Parathyroid adenoma (tissue), 2 donors: ENCODE data around the gene TMBIM1.
A peak's percentile ranks its signal among the peaks of the same experiment; 100 is the strongest.

Experiments used
- H2AFZ ChIP-seq: fragments of 300-600 bp; sonication (generic); one replicate; pipeline ENCODE4 v1.7.0; 2017; ENCODE audit warnings: antibody characterized with exemption, mild to moderate bottlenecking
- H3K27ac ChIP-seq: fragments of 300-600 bp; sonication (generic); one replicate; pipeline ENCODE4 v1.7.0; 2017
- H3K27me3 ChIP-seq: fragments of 300-600 bp; sonication (generic); one replicate; pipeline ENCODE4 v1.7.0; 2017; ENCODE audit warnings: low read length; ENCODE audit not compliant: control insufficient read depth, insufficient read depth
- H3K36me3 ChIP-seq: fragments of 300-600 bp; sonication (generic); one replicate; pipeline ENCODE4 v1.7.0; 2017; ENCODE audit warnings: low read length; ENCODE audit not compliant: control insufficient read depth, insufficient read depth
- H3K4me1 ChIP-seq: fragments of 300-600 bp; sonication (generic); one replicate; pipeline ENCODE4 v1.7.0; 2017; ENCODE audit warnings: control low read depth
- H3K4me2 ChIP-seq: fragments of 300-600 bp; sonication (generic); one replicate; pipeline ENCODE4 v1.7.0; 2017; ENCODE audit warnings: low read length
- H3K4me3 ChIP-seq: fragments of 300-600 bp; sonication (generic); one replicate; pipeline ENCODE4 v1.7.0; 2017; ENCODE audit warnings: low read depth, low read length
- H3K79me2 ChIP-seq: fragments of 300-600 bp; sonication (generic); one replicate; pipeline ENCODE4 v1.7.0; 2017; ENCODE audit warnings: control low read depth
- H3K9ac ChIP-seq: fragments of 300-600 bp; sonication (generic); one replicate; pipeline ENCODE4 v1.7.0; 2017; ENCODE audit warnings: mild to moderate bottlenecking
- H3K9me3 ChIP-seq: fragments of 300-600 bp; sonication (generic); one replicate; pipeline ENCODE4 v1.7.0; 2017; ENCODE audit warnings: low read length; ENCODE audit not compliant: control insufficient read depth
- CTCF ChIP-seq: fragments of 300-600 bp; sonication (generic); IDR thresholded peaks from one replicate; pipeline ENCODE4 v1.7.0; 2017; ENCODE audit warnings: antibody characterized with exemption, mild to moderate bottlenecking
- donor health status: primary hyperparathyroidism.

Gene TMBIM1

GRCh38 chr2:218272531-218273212, 19.6 kb downstream of the TMBIM1 start:
- H2AFZ ChIP-seq: no peak overlapping the region
- no peak overlapping the region for H3K4me2 ChIP-seq
- peaks cover 8% of the 10 kb centered on the region for H3K4me1 ChIP-seq
- H3K4me3 ChIP-seq: no peak overlapping the region
- no peaks in the 10 kb centered on the region for H3K36me3 ChIP-seq
- H3K9ac ChIP-seq: no peak overlapping the region
- H3K27ac ChIP-seq: peak overlapping the region; percentile 9
- H3K9me3 ChIP-seq: no peaks in the 10 kb centered on the region
- peak; percentile 92 for TF ChIP-seq CTCF
- peaks cover 8% of the 10 kb centered on the region for H3K79me2 ChIP-seq
- H3K27me3 ChIP-seq: no peaks in the 10 kb centered on the region

- Histone ChIP-seq H3K4me2 (peak overlapping the region; percentile 79), H3K27me3 (no peaks in the 10 kb centered on the region), H3K27ac (no peak overlapping the region), H3K4me1 (peaks cover 8% of the 10 kb centered on the region), H3K9me3 (no peaks in the 10 kb centered on the region), H3K79me2 (peaks cover 8% of the 10 kb centered on the region), H3K4me3 (no peak overlapping the region), H3K36me3 (no peaks in the 10 kb centered on the region), H2AFZ (no peak overlapping the region), H3K9ac (no peak overlapping the region)
- TF ChIP-seq CTCF: no peak
These were observed 20.3 kb downstream of the TMBIM1 start for GRCh38 chr2:218271865-218272530.

- no peak for TF ChIP-seq CTCF
- Histone ChIP-seq H3K9ac (no peak overlapping the region), H3K36me3 (no peaks in the 10 kb centered on the region), H3K27ac (no peak overlapping the region), H3K9me3 (no peaks in the 10 kb centered on the region), H3K27me3 (no peaks in the 10 kb centered on the region), H3K4me2 (peak overlapping the region; percentile 79), H3K79me2 (peaks cover 8% of the 10 kb centered on the region), H3K4me1 (peaks cover 8% of the 10 kb centered on the region), H2AFZ (no peak overlapping the region), H3K4me3 (peak overlapping the region; percentile 96)
These were observed 20.9 kb downstream of the TMBIM1 start for GRCh38 chr2:218271487-218271797.

GRCh38 chr2:218270721-218271486, 21.4 kb downstream of the TMBIM1 start:
- H3K9me3 ChIP-seq: no peaks in the 10 kb centered on the region
- peak overlapping the region; percentile 79 for H3K4me2 ChIP-seq
- peaks cover 8% of the 10 kb centered on the region for H3K79me2 ChIP-seq
- H3K4me1 ChIP-seq: peaks cover 8% of the 10 kb centered on the region
- H3K9ac ChIP-seq: no peak overlapping the region
- peak overlapping the region; percentile 96 for H3K4me3 ChIP-seq
- TF ChIP-seq CTCF: no peak
- peak overlapping the region; percentile 13 for H3K27ac ChIP-seq
- H3K36me3 ChIP-seq: no peaks in the 10 kb centered on the region
- no peaks in the 10 kb centered on the region for H3K27me3 ChIP-seq
- H2AFZ ChIP-seq: peak overlapping the region; percentile 54
